GM08714 (cell line): Measurements from ENCODE around the gene MYH13.

Experiments
- H3K4me3 ChIP-seq: fragments of 200-500 bp; sonication (Bioruptor generic); 2 replicates; pipeline ENCODE4 v1.5.1; 2014; ENCODE audit warnings: mild to moderate bottlenecking, low read length, inconsistent platforms
- ZNF274 ChIP-seq: IDR thresholded peaks from 2 replicates; pipeline ENCODE4 v1.6.1; 2012; ENCODE audit warnings: mild to moderate bottlenecking, low read depth, low read length

The MYH13 gene

DNA sequence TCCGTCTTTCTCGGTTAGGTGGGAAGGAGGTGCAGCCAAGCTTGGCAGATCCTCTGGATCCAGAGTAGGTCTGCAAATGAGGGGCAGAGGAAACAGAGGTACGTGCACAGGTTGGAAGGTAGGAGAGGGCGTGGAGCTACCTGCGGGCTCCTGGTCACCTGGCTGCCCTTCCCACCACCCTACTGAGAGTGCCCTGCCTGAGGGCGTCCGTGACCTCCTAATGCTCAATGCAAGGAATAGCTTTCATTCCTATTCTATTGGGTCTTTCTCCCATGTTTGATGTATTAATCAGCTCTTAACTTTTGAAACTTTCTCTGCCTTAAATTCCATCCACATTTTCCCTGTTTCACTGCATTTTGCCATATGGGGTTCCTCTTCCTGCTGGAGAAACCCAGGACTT, 44.6 kb downstream of the MYH13 start:
- TF ChIP-seq ZNF274: no peak

DNA sequence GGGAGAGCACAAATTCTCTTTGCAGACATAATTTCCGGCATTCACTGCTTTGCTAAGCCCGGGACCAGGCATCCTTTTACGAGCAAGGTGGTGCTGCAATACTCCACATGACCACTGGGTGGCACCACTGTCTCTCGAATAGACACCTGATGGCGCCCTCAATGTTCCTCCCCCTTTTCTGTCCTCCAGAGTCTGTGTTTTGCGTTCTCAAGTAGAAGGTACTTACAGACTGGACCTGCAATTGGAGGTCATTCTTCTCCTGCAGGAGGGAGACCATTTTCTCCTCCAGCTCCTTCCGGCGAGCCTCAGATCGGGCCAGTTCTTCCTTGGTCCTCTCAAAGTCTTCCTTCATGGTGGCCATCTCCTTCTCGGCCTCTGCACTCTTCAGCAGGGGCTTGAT, 45.2 kb downstream of the MYH13 start:
- H3K4me3 ChIP-seq: no peak overlapping the region

More for the DNA sequence above, 44.6 kb downstream of the MYH13 start:
- no peak overlapping the region for H3K4me3 ChIP-seq

DNA sequence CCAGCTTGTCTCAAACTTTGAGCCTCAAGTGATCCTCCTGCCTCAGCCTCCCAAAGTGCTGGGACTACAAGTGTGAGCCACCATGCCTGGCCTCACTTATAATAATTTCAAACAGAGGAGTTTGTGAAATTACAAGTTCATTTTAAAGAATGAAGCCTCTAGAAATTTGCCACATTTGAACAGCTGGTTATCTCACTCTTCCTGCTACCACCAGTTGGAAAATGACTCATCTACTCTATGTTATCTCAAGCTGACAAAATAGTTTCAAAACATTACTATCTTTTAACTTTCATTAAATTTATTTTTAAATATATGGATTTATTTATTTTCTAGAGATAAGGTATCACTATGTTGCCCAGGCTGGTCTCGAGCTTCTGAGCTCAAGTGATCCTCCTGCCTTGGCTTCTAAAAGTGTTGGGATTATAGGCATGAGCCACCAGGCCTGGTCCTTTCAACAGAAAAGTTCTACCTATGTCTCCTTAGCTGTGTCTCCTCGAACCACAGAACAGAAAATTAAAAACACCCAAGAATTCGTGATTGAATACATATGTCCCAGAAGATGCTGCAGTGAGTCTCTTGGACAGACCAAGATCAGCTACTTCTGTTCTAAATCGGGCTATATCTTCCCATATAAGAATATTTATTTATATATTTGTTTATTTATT, 47.6 kb downstream of the MYH13 start:
- TF ChIP-seq ZNF274: no peak
- H3K4me3 ChIP-seq: no peak overlapping the region

More for the DNA sequence above, 45.2 kb downstream of the MYH13 start:
- no peak for TF ChIP-seq ZNF274

DNA sequence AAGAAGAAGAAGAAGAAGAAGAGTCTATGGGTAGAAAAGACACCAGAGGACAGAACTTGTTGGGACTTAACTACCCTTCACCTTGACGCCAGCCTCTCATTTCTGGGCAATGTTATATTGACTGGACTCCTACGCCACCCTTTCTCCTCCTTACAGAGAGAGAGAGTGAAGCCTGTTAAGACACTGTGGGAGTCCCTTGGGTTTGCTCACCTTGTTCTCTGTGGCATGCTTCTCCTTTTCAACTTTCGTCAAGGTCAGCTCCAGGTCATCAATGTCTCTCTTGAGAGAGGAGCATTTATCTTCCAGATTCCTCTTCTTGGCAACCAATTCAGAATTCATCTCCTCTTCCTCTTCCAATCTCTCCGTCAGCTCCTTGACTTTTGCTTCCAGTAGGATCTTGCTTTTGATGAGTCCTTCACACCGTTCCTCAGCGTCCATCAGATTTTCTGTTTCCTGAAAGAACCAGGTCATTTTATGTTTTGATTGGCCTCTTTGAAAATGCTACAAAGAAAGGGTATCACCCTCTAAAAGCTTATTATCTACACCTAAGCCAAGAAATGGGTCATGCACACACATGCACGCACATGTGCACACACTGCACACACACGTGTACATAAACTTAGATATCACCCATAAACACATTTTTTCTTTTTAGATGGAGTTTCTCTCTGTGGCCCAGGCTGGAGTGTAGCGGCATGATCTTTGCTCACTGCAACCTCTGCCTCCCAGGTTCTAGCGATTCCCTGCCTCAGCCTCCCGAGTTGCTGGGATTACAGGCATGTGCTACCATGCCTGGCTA, 48.8 kb downstream of the MYH13 start:
- no peak overlapping the region for H3K4me3 ChIP-seq
- no peak for TF ChIP-seq ZNF274

DNA sequence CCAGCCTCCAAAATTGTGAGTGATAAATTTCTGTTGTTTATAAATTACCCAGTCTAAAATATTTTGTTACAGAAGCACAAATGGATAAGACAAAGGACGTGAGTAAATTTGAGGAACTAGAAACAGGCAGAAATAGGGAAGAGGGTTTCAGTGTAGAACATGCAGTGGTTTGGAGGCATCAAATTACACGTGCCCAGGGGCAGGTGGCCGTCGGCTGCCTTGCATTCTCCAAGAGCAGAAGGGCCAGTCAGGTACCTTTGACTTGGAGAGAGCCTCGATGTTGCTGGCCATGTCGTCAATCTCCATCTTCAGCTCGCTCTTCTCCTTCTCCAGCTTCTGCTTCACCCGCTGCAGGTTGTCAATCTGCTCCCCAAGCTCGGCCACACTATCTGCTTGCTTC, 54.3 kb downstream of the MYH13 start:
- H3K4me3 ChIP-seq: no peak overlapping the region
- TF ChIP-seq ZNF274: no peak

DNA sequence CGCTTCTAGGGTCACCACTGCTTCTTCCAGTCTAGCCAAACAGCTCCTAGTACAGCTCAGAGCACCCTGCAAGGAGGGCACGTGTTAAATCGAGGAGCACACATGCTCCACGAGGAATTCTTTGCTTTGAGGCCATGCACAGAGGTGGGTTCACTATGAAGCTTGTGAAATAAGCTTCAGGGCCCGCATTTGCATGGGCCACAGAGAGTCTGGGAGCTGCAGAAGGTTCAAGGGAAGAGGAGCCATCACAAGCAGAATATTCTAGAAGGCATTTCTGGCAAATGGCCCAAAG, 55.3 kb downstream of the MYH13 start:
- no peak for TF ChIP-seq ZNF274
- no peak overlapping the region for H3K4me3 ChIP-seq

DNA sequence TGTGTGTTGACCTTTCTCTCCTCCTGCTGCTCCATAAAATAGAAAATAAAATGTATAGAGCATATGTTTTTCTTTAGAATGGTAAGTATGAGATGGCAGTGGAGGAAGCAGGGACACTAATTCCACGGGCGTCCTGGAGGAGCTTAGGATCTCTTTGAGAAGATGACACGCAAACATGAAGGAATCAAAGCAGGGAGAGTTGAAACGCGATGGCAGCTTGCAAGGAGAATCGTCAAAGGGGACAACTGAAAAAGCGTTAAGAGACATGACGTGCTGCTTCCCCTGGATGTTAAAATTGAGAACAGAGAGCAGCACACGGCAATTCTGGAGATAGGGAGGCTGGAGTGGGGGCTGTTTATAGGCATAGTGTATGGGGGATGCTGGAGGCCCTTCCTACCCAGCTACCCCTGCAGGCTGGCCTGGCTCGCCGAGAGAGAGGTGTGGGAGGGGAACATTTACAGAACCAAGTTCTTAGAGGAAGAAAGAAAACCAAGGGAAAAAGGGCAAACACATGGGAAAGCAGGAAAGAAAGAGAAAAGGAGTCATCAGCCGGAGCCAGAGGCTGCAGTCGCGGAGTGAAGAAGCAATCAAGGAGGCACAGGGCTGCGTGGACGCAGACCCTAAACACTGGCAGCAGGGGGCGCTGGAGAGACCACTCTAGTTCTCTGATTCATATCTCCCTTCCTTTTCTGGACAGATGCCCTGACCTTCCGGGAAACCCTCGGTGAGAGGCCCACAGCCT, 55.8 kb downstream of the MYH13 start:
- no peak overlapping the region for H3K4me3 ChIP-seq
- no peak for TF ChIP-seq ZNF274

DNA sequence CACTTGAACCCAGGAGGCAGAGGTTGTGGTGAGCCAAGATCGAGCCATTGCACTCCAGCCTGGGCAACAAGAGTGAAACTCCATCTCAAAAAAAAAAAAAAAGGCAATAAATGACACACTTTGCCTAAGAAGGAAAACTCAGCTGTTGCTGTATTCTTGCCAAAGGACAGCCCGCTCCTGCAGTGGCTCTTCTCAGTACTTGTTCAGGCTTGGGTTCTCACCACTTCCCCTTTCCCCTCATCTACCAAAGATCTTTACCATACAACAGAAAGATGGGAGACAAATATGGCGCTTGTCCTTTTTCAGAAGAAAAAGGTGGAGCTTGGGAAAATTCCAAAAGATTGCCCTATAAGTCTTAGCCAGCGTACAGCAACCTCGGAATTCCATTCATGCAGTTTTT, 58.5 kb downstream of the MYH13 start:
- TF ChIP-seq ZNF274: no peak
- no peak overlapping the region for H3K4me3 ChIP-seq

DNA sequence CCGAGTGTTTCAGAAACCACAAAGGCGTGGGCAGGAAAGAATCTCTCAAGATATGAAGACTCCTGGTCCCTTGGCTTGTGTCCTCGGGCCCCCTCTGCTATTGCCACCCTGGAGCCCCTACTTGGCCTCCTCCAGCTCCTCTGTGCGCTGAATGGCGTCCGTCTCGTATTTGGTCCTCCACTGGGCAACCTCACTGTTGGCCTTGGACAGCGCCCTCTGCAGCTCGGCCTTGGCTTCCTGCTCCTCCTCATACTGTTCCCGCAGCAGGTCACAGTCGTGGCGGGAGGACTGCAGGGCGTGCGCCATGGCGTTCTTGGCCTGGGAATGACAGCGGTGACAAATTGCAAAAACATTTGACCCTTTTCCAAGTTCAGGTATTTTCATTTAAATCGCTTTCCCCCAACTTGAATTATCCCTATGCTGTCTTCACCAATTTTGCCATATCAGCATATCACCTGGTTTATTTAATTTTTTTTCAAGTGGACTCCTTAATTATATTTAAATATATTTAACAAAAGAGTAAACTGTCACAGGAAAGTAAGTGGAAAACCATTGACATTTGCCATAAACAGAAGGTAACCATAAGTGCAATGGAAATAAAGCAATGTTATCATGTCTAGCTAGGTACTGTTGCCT, 59.7 kb downstream of the MYH13 start:
- H3K4me3 ChIP-seq: no peak overlapping the region
- no peak for TF ChIP-seq ZNF274

DNA sequence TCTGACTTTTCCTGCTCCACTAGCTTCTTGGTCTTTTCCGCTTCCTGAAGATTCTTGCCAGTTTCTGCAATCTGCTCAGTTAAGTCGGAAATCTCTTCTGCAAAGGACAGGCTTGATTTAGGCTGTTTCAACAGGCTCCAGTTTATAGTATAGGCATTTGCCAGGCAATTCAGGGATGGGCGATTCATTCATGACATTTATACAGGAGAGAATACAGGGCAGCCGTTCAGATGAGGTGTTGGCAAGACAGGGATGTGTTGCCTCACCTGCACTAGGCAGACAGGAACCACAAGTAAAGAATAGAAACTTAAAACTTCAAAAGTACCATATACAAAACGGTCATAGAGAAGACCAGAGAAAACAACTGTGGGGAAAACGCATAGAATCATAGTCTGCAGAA, 61.7 kb downstream of the MYH13 start:
- no peak for TF ChIP-seq ZNF274
- H3K4me3 ChIP-seq: no peak overlapping the region

DNA sequence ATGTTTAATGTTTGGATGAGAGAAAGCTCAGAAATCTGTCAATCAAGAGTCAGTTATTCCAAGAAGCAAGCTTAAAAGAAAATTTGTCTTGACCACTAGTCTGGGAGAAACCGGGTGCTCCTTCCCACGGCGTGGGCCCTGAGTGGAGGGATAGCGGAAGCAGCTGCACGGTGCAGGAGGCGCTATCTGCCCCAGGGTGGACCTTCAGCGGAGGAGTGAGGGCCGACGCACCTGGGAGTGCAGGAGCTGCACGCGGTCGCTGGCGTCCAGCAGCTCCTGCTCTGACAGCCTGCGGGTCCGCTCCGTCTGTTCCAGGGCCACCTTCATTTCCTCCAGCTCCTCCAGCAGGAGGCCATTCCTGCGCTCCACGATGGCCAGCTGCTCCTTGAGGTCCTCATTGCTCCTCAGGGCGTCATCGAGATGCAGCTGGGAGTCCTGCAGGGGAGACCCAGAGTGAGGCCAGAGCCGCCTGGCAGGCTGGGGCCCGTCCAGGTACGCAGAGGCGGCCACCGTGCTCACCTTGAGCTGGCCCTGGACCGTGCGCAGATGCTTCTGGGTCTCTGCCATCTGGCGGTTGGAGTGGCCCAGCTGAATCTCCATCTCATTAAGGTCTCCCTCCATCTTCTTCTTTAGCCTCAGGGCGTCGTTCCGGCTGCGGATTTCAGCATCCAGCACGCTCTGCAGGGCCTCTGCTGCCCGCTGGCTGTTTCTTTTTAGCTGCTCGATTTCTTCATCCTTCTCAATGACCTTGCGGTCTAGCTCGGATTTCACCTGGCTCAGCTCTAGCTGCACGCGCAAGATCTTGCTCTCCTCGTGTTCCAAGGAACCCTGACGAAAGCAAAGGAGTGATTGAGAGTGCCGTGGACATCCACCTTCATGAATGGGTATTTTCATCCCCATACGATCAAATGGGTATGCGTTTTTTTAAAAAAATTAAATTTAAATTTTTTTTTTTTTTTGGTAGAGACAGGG, 63.5 kb downstream of the MYH13 start:
- no peak for TF ChIP-seq ZNF274
- H3K4me3 ChIP-seq: no peak overlapping the region

DNA sequence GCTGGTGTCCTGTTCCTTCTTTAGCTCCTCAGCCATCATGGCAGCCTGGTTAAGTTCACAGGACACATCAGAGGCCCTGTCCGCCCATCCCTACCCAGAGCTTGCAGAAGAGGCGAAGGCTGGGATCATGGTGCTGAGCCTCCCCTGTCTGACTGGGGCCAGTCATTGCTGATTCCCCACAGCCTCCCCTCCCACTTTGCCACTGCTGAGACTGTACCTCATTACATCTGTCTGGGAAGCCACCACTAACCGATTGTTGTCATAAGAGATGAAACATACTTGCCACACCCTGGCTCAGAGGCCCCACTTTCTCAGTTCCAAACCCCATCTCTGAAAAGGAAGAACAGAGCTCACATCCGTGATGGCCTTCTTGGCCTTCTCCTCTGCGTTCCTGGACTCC, 66.2 kb downstream of the MYH13 start:
- no peak for TF ChIP-seq ZNF274
- H3K4me3 ChIP-seq: no peak overlapping the region

DNA sequence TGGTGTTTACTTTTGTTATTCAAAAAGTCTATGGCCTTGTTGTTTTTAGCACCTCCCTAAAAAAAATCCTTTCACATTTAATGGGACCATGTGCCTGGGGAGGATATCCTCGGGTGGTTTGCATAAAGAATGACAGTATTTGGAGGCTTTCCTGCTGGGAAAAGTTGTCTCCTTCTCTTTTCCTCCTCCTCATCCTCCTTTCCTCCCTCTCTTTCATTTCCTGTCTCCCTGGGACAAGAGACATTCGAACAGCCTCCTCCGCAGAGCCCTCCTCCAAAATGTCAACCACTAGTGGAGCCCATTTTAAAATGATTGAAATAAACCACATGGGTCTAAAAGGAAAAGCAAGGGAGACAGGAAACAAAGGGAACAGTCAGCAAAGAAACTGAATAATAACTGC, 67.4 kb downstream of the MYH13 start:
- H3K4me3 ChIP-seq: no peak overlapping the region
- no peak for TF ChIP-seq ZNF274

DNA sequence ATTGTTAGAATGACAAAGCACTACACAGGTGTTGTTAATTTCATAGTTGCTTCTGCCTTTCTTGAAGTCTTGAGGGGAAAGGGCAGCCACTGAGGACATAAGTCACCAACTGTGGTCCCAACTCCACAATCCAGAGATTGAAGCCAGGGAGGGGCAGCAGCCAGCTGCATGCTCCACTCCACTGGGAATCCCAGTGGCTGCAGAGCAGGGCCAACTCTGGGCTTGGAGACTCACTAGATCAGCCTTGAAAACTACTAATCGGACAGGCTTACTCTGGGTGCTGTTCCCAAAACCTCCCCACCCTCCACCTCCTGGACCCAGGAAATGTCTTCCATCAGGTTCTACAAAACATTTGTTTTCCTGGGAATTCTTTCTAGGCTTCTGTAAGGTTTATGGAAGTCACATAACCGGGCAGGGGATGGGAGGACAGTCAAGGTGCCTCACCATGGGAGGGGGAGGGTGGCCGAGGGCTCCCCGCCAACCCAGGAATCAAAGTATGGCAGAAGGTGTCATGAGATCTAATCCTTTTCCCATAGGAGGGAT, 68.0 kb downstream of the MYH13 start:
- no peak overlapping the region for H3K4me3 ChIP-seq
- no peak for TF ChIP-seq ZNF274
